GM04504 (cell line): ENCODE measurements around the gene ZG16.
A peak's percentile ranks its signal among the peaks of the same experiment; 100 is the strongest.
"Not testable (repeated sequence)": the region's sequence is repeated elsewhere in the genome, so short reads cannot be mapped to it uniquely, and the experiment has no call there.

Source experiments
- DNase-seq: peaks from one replicate; pipeline ENCODE4 v3.0.0-alpha.2; 2012; ENCODE audit warnings: low read depth

ZG16 gene

GRCh38 chr16:29777576-29778350 is at the start of gene ZG16:
Gene ZG16, plus strand, starts transcription at chr16:29778256. Its CDS starts 1,011 bp downstream, at chr16:29779267.
- DNase-seq = no peak

GRCh38 chr16:29729116-29729521 is 48.9 kb upstream of the ZG16 start:
- peak; percentile 19 for DNase-seq

- no peak for DNase-seq
Observed at GRCh38 chr16:29730649-29731048, 47.4 kb upstream of the ZG16 start.

- DNase-seq = not testable (repeated sequence)
Observed at GRCh38 chr16:29731768-29732601, 46.1 kb upstream of the ZG16 start.

- DNase-seq = no peak
Observed at GRCh38 chr16:29734786-29735185, 43.3 kb upstream of the ZG16 start.

- no peak for DNase-seq
Observed at GRCh38 chr16:29736112-29736511, 41.9 kb upstream of the ZG16 start.

- no peak for DNase-seq
Observed at GRCh38 chr16:29736764-29737163, 41.3 kb upstream of the ZG16 start.

GRCh38 chr16:29737713-29738112 is 40.3 kb upstream of the ZG16 start:
- no peak for DNase-seq

GRCh38 chr16:29738514-29738913 is 39.5 kb upstream of the ZG16 start:
- DNase-seq = no peak

GRCh38 chr16:29739927-29740629 is 38.0 kb upstream of the ZG16 start:
- DNase-seq = not testable (repeated sequence)

- DNase-seq = not testable (repeated sequence)
Observed at GRCh38 chr16:29740630-29741015, 37.4 kb upstream of the ZG16 start.

GRCh38 chr16:29742683-29743275 is 35.3 kb upstream of the ZG16 start:
- DNase-seq = no peak

GRCh38 chr16:29743475-29743826 is 34.6 kb upstream of the ZG16 start:
- no peak for DNase-seq

GRCh38 chr16:29743827-29744531 is 34.1 kb upstream of the ZG16 start:
- no peak for DNase-seq

- no peak for DNase-seq
Observed at GRCh38 chr16:29744541-29745101, 33.4 kb upstream of the ZG16 start.

- no peak for DNase-seq
Observed at GRCh38 chr16:29745121-29745852, 32.8 kb upstream of the ZG16 start.

- no peak for DNase-seq
Observed at GRCh38 chr16:29745853-29746345, 32.2 kb upstream of the ZG16 start, which contains the start of gene C16orf54. Gene C16orf54, minus strand, starts transcription at chr16:29745990. Its CDS starts 1,039 bp downstream, at chr16:29744951.

GRCh38 chr16:29746518-29746917 is 31.5 kb upstream of the ZG16 start:
- not testable (repeated sequence) for DNase-seq

GRCh38 chr16:29747947-29748759 is 29.9 kb upstream of the ZG16 start:
- no peak for DNase-seq
